ENCODE results near the gene NPLOC4.

NPLOC4 gene

GRCh38 chr17:81520021-81520901, 116.7 kb downstream of the NPLOC4 start:
- Histone ChIP-seq H3K4me3 (ENCODE audit: low read depth, low read length) (peak overlapping the region; percentile 48), H3K27me3 (ENCODE audit: control insufficient read depth, insufficient read depth, low read length) (peaks cover 39% of the 10 kb centered on the region), H3K36me3 (ENCODE audit: control insufficient read depth, insufficient read depth, low read length) (no peaks in the 10 kb centered on the region), H3K4me1 (ENCODE audit: control insufficient read depth, insufficient read depth, low read length) (peaks cover 14% of the 10 kb centered on the region), H3K27ac (ENCODE audit: low read depth, low read length) (no peak overlapping the region), H3K9me3 (ENCODE audit: control insufficient read depth, insufficient read depth, low read length) (no peaks in the 10 kb centered on the region), H3K9ac (ENCODE audit: low read depth, low read length) (no peak overlapping the region)

GRCh38 chr17:81519284-81520020, 117.5 kb downstream of the NPLOC4 start:
- no peak overlapping the region; the same call in 1 of the 2 replicates for H3K9ac ChIP-seq (ENCODE audit: low read depth, low read length)
- peak overlapping the region; percentile 48 for H3K4me3 ChIP-seq (ENCODE audit: low read depth, low read length)
- H3K36me3 ChIP-seq (ENCODE audit: control insufficient read depth, insufficient read depth, low read length): no peaks in the 10 kb centered on the region
- H3K27me3 ChIP-seq (ENCODE audit: control insufficient read depth, insufficient read depth, low read length): peaks cover 39% of the 10 kb centered on the region
- peaks cover 14% of the 10 kb centered on the region for H3K4me1 ChIP-seq (ENCODE audit: control insufficient read depth, insufficient read depth, low read length)
- H3K9me3 ChIP-seq (ENCODE audit: control insufficient read depth, insufficient read depth, low read length): no peaks in the 10 kb centered on the region
- H3K27ac ChIP-seq (ENCODE audit: low read depth, low read length): peak overlapping the region; percentile 36

GRCh38 chr17:81518785-81519283, 118.1 kb downstream of the NPLOC4 start:
- Histone ChIP-seq H3K9me3 (ENCODE audit: control insufficient read depth, insufficient read depth, low read length) (no peaks in the 10 kb centered on the region), H3K4me1 (ENCODE audit: control insufficient read depth, insufficient read depth, low read length) (peaks cover 14% of the 10 kb centered on the region), H3K36me3 (ENCODE audit: control insufficient read depth, insufficient read depth, low read length) (no peaks in the 10 kb centered on the region), H3K27me3 (ENCODE audit: control insufficient read depth, insufficient read depth, low read length) (peaks cover 39% of the 10 kb centered on the region), H3K4me3 (ENCODE audit: low read depth, low read length) (peak overlapping the region; percentile 48), H3K27ac (ENCODE audit: low read depth, low read length) (peak overlapping the region; percentile 52), H3K9ac (ENCODE audit: low read depth, low read length) (no peak overlapping the region; the same call in 1 of the 2 replicates)

GRCh38 chr17:81518113-81518784, 118.7 kb downstream of the NPLOC4 start:
- peaks cover 39% of the 10 kb centered on the region for H3K27me3 ChIP-seq (ENCODE audit: control insufficient read depth, insufficient read depth, low read length)
- H3K9me3 ChIP-seq (ENCODE audit: control insufficient read depth, insufficient read depth, low read length): no peaks in the 10 kb centered on the region
- H3K36me3 ChIP-seq (ENCODE audit: control insufficient read depth, insufficient read depth, low read length): no peaks in the 10 kb centered on the region
- H3K9ac ChIP-seq (ENCODE audit: low read depth, low read length): no peak overlapping the region
- H3K4me1 ChIP-seq (ENCODE audit: control insufficient read depth, insufficient read depth, low read length): peaks cover 14% of the 10 kb centered on the region
- H3K27ac ChIP-seq (ENCODE audit: low read depth, low read length): peak overlapping the region; percentile 52
- H3K4me3 ChIP-seq (ENCODE audit: low read depth, low read length): peak overlapping the region; percentile 48

- no peaks in the 10 kb centered on the region for H3K9me3 ChIP-seq (ENCODE audit: control insufficient read depth, insufficient read depth, low read length)
- H3K9ac ChIP-seq (ENCODE audit: low read depth, low read length): no peak overlapping the region
- H3K27ac ChIP-seq (ENCODE audit: low read depth, low read length): peak overlapping the region; percentile 2
- peaks cover 38% of the 10 kb centered on the region for H3K27me3 ChIP-seq (ENCODE audit: control insufficient read depth, insufficient read depth, low read length)
- H3K4me1 ChIP-seq (ENCODE audit: control insufficient read depth, insufficient read depth, low read length): peaks cover 14% of the 10 kb centered on the region
- no peaks in the 10 kb centered on the region for H3K36me3 ChIP-seq (ENCODE audit: control insufficient read depth, insufficient read depth, low read length)
- H3K4me3 ChIP-seq (ENCODE audit: low read depth, low read length): no peak overlapping the region
These were observed 119.4 kb downstream of the NPLOC4 start for GRCh38 chr17:81517339-81518112.

GRCh38 chr17:81517009-81517338, 119.9 kb downstream of the NPLOC4 start:
- Histone ChIP-seq H3K4me1 (ENCODE audit: control insufficient read depth, insufficient read depth, low read length) (peaks cover 14% of the 10 kb centered on the region), H3K36me3 (ENCODE audit: control insufficient read depth, insufficient read depth, low read length) (peaks cover 2% of the 10 kb centered on the region), H3K27ac (ENCODE audit: low read depth, low read length) (no peak overlapping the region), H3K4me3 (ENCODE audit: low read depth, low read length) (no peak overlapping the region), H3K9me3 (ENCODE audit: control insufficient read depth, insufficient read depth, low read length) (no peaks in the 10 kb centered on the region), H3K27me3 (ENCODE audit: control insufficient read depth, insufficient read depth, low read length) (peaks cover 34% of the 10 kb centered on the region), H3K9ac (ENCODE audit: low read depth, low read length) (no peak overlapping the region)

GRCh38 chr17:81516439-81516838, 120.5 kb downstream of the NPLOC4 start:
- Histone ChIP-seq H3K27ac (ENCODE audit: low read depth, low read length) (no peak overlapping the region), H3K9ac (ENCODE audit: low read depth, low read length) (no peak overlapping the region), H3K36me3 (ENCODE audit: control insufficient read depth, insufficient read depth, low read length) (peaks cover 8% of the 10 kb centered on the region), H3K4me3 (ENCODE audit: low read depth, low read length) (peak overlapping the region; percentile 74), H3K9me3 (ENCODE audit: control insufficient read depth, insufficient read depth, low read length) (no peaks in the 10 kb centered on the region), H3K4me1 (ENCODE audit: control insufficient read depth, insufficient read depth, low read length) (peaks cover 14% of the 10 kb centered on the region), H3K27me3 (ENCODE audit: control insufficient read depth, insufficient read depth, low read length) (peaks cover 28% of the 10 kb centered on the region)

- Histone ChIP-seq H3K4me3 (ENCODE audit: low read depth, low read length) (peak overlapping the region; percentile 74), H3K9ac (ENCODE audit: low read depth, low read length) (peak overlapping the region; percentile 76), H3K9me3 (ENCODE audit: control insufficient read depth, insufficient read depth, low read length) (no peaks in the 10 kb centered on the region), H3K27ac (ENCODE audit: low read depth, low read length) (peak overlapping the region; percentile 97), H3K4me1 (ENCODE audit: control insufficient read depth, insufficient read depth, low read length) (peaks cover 14% of the 10 kb centered on the region), H3K36me3 (ENCODE audit: control insufficient read depth, insufficient read depth, low read length) (peaks cover 16% of the 10 kb centered on the region), H3K27me3 (ENCODE audit: control insufficient read depth, insufficient read depth, low read length) (peaks cover 23% of the 10 kb centered on the region)
These were observed 121.3 kb downstream of the NPLOC4 start for GRCh38 chr17:81515530-81516041.

- H3K4me3 ChIP-seq (ENCODE audit: low read depth, low read length): peak overlapping the region; percentile 74
- H3K9me3 ChIP-seq (ENCODE audit: control insufficient read depth, insufficient read depth, low read length): no peaks in the 10 kb centered on the region
- H3K9ac ChIP-seq (ENCODE audit: low read depth, low read length): peak overlapping the region; percentile 76
- H3K27me3 ChIP-seq (ENCODE audit: control insufficient read depth, insufficient read depth, low read length): peaks cover 17% of the 10 kb centered on the region
- H3K27ac ChIP-seq (ENCODE audit: low read depth, low read length): peak overlapping the region; percentile 97
- peaks cover 23% of the 10 kb centered on the region for H3K36me3 ChIP-seq (ENCODE audit: control insufficient read depth, insufficient read depth, low read length)
- H3K4me1 ChIP-seq (ENCODE audit: control insufficient read depth, insufficient read depth, low read length): peaks cover 14% of the 10 kb centered on the region
These were observed 122.0 kb downstream of the NPLOC4 start for GRCh38 chr17:81514739-81515529.

GRCh38 chr17:81514489-81514738, 122.5 kb downstream of the NPLOC4 start:
- Histone ChIP-seq H3K9me3 (ENCODE audit: control insufficient read depth, insufficient read depth, low read length) (no peaks in the 10 kb centered on the region), H3K4me1 (ENCODE audit: control insufficient read depth, insufficient read depth, low read length) (peaks cover 14% of the 10 kb centered on the region), H3K27ac (ENCODE audit: low read depth, low read length) (peak overlapping the region; percentile 97), H3K9ac (ENCODE audit: low read depth, low read length) (peak overlapping the region; percentile 86), H3K27me3 (ENCODE audit: control insufficient read depth, insufficient read depth, low read length) (peaks cover 13% of the 10 kb centered on the region), H3K36me3 (ENCODE audit: control insufficient read depth, insufficient read depth, low read length) (peaks cover 28% of the 10 kb centered on the region), H3K4me3 (ENCODE audit: low read depth, low read length) (peak overlapping the region; percentile 74)
